ENCODE measurements around the gene GPX8.

Gene GPX8, protein sequence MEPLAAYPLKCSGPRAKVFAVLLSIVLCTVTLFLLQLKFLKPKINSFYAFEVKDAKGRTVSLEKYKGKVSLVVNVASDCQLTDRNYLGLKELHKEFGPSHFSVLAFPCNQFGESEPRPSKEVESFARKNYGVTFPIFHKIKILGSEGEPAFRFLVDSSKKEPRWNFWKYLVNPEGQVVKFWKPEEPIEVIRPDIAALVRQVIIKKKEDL

DNA sequence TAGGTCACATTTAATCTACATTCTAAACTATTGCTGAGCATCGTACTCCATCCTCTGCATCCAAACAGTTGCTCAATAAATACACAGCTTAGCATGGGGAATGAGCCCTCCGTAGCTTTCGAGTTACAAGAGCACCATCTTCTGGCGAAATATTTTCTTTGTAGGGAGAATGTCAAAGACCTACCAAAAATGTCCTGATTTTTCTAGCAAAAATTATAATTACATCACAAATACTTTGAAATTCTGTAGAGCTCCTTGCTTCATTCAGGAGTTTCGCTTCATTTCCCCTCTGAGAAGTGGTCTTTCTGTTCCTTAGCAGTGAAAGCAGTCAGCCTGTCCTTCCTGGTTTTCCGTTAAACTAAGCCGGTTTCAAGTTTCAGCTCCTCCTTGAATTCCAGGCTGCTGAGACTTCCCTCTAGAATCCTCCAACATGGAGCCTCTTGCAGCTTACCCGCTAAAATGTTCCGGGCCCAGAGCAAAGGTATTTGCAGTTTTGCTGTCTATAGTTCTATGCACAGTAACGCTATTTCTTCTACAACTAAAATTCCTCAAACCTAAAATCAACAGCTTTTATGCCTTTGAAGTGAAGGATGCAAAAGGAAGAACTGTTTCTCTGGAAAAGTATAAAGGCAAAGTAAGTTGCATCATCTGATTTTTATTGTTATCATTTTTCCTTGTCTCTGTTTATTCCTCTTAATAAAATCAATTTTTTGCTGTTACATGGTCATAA lies at the start of gene GPX8:
Gene GPX8, plus strand, starts transcription at position 409 of the 730 bp plus-strand sequence. Its CDS starts 22 bp downstream, at position 431.
- DNase-seq, result no peak

DNA sequence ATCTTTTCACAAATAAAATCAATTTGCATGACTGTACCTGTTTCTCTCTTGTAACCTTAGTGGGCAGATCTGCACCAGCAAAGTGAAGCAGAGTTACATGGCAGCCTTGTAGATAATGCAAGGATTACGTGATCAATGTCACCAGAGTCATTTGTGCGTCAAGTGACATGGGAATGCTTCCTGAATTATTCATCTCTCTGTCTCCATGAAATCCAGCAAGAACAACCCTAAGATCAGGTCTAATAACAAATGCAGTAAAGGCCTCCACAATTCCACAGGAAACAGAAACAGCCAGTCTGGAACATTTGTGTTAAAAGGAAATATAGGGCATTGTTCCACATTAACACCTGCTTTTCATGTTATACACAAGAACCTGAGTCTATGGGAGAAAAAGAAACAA lies 49.8 kb upstream of the GPX8 start:
- no peak for DNase-seq

DNA sequence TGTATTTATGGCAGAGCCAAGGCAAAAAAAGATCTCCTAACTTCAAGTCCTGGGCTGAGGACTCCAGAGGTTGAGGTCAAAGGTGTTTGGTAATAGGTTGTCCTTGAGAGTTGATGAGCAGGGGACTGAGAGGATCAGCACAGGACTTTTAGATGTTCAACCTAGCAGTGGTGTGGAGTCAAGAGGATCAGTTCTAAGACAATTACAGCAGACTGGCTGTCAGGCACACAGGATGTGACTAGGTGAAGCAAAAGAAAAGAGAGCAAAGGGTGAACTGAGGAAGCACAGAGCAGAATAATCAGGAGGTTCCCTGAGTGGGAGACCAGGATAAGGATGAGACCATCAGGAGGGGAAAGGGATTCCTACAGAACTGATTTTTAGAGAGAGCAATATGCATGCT lies 46.6 kb upstream of the GPX8 start:
- DNase-seq, result no peak

DNA sequence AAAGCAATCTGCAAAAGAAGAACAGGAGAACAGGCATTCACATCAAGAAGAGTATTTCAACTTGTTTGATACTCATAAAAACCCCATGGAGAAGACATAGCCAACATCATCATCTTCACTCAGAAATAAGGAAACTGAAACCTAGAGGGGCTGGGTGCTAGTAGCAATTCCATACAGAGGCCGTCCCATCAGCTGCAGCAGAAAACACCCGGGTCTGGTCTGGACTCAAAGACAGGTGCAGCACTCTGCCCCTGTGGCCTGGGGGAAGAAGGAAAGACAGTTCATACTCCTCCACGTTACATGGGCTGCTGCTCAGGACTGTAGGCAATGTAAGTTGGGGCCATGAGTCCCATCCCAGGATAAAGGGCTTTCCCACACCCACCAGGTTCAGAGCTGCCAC lies 45.9 kb upstream of the GPX8 start:
- no peak for DNase-seq

DNA sequence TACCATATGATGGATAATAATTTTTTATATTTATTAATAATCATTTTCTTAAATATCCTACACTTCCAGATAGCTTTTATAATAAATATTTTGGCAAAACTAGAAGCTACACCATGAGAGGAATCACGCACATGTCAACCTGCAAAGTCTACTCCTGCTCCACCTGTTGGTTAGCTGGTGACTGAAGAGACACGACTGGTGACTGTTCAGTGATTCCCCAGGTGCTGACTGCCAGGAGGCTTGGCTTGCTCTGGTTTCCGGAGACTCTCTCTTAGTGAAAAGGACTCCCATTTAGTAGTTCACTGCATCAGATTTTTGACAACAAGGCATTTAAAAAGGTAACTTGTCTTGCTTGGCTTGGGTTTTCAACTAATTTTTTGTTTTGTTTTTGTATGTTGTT lies 36.6 kb upstream of the GPX8 start:
- no peak for DNase-seq

DNA sequence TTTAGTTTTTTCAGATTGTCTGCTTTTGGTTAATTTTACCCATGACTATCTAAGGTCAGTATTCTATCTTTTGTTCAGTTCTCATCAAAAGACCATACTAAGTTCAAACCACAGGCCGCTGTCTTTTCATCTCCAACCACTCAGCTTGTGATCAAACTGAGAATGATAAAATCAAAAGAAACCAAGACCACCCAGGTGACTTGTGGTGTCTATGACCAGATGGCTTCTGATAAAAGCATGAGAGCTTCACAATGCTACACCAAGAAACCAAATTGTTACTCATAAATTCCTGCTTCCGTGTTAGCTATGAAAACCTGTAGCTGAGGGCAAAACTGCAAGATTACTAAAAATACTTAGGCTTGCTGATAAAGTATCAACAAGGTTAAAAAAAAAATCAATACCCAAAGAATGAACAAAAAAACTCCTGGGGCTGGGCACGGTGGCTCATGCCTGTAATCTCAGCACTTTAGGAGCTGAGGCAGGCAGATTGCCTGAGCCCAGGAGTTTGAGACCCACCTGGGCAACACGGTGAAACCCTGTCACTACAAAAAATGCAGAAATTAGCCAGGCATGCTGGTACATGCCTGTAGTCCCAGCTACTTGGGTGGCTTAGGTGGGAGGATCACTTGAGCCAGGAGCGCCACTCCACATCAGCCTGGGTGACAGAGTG lies 25.8 kb upstream of the GPX8 start:
- no peak for DNase-seq

DNA sequence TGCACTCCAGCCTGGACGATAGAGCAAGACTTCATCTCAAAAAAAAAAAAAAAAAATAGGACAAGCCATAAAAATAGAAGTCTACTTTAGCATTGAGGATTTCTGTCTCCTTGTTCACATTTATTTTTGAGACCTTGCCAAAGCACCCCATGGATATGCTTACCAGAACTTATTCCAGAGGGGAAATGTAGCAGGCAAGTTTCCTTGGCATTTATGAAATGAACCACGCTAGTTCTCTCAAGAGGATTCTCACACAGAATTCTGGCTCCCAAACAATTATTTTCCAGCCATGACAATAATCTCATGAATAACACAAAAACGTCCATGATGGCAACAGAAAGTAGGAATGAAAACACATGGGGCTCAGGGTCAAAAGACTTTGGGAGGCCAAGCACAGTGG lies 23.4 kb upstream of the GPX8 start:
- no peak for DNase-seq

DNA sequence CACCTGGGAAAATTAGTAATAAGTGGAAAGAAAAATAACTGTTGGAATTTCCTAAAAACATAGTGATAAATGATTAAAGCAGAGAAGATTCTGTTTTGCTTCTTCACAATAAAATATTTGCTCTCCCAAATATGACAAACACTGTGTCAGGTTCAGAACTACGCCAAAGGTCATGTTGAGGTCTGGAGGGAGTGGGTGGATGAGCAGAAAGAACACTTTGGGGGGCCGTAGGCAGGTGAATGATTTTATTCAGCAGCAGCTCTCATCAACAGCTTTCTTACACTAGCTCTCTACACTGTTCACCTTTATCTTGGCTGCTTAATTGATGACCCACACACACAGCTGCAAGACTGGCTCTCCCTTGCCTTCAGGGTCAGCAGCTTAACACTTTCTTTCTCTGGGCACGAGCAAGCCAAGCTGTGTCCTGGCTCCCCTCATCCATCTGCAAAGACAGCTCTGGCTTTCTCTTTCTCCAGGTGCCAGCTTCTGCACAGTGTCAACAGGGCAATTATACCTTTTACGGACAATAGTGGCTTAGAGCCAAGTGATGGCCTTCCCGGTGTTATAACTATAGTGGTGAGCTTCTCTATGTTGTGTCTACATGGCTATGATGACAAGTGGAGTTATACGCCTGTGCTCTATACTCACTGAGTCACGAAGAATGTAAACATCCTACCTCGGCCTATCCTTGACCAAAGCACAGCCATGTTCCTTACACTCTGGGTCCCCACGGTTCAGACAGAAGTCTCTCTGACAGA lies 18.9 kb upstream of the GPX8 start:
- DNase-seq, result no peak

DNA sequence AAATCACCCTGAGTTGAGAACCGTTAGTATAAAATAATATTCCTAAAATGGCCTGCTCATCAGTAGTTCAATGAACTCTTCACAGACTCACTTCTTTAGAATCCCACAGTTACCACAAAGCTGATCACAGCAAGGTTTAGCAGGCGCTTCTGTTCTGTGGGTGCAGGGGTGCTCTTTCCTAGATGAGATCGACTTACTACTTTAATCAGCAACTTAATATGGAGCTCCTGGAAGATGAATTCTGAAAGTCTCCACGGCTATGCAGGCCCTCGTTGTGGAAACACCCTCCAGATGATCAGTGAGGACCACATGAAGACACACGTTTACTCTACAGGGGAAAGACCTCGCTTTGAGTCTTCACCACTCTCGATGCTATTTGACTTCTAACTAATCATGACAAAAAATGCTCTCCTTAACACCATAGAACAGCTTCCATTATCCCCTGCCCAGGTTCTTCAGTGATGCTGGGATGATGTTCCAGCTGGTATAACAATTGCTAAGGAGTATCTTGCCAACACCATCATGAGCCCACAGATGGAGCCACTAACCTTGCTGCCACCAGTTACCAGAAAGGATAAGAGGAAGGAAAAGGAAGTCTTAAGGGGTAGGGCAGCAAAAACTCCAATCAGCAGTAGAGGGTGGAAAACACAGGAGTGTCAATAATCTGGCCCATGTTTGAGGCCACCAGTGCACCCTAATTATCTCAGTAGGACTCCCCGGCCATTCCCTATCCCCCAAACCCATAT lies 17.9 kb upstream of the GPX8 start:
- no peak for DNase-seq

DNA sequence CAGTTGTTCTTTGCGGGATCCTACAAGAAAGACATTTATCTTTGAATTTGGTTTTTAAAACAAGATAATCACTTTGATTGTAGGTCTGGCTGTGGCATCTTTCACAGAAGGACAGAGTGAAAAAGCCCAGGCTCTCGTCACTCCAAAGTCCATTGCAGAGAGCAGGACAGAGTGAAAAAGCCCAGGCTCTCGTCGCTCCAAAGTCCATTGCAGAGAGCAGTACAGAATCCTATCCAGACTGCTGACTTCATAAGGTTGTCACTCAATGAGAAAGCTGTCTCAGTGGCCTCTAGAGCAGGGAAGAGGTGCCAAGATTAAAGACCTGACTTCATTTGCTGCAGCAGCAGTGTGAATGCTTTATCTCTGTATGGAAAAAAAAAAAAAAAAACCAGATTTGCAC lies 16.3 kb upstream of the GPX8 start:
- no peak for DNase-seq

DNA sequence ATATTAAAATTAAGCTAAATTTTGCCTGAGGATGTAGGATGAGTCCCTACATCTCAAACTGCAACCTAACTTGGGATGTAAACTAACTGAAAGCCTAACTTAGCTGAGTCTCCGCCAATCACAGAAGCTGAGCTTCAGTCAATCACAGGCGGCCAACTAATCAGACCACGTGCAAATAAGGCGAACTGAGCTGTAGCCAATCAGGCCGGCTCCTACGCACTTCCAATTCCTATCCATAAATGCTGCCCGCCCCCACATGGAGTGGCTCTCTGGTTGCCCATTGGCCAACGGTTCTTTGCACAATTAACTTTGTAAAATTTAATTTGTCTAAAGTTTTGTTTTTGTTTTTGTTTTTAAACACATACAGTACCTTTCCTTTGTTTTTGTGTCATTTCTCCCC lies 13.9 kb upstream of the GPX8 start:
- DNase-seq, result no peak

DNA sequence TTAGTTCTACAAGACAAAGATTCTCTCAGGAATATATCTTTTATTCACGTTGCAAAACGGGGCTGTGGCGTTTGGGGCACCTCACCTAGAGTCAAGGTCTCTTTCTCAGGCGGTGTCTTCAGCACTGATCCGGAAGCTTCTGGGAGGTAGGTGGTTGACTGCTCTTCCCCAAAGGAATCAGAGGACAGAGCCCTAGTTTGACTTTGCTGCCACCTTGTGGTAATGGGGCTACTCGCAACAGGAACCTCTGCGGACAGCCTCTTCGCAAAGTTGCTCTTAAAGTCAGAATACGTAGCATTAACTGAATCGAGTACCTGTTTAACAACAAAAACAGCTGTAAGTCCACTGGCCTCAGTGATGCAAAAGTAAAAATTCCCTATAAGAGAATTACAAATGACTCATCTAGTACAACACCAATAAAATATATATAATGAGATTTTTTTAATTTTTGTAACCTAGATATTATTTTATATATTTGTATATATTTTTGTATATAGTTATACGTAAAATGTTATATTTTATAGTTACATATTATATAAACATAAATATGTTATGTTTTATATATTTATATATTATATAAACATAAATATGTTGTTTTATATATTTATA lies 13.3 kb upstream of the GPX8 start:
- peak; percentile 27 for DNase-seq

DNA sequence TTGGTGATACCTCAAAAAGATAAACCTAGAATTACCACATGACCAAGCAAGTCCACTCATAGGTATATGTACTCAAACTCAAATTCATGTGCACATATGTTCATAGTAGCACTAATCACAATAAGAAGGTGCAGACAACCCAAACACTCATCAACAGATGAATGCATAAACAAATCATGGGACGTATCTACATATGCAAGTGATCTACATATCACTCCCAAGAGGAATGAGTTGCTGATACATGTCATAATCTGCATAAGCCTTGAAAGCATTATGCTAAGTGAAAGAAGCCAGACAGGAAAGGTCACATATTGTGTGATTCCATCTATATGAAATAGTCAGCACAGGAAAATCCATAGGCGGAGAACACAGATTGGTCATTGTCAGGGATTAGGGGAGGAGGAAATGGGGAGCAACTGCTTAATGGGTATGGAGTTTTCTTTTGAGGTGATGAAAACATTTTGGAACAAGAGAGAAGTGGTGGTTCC lies 10.6 kb upstream of the GPX8 start:
- no peak for DNase-seq

DNA sequence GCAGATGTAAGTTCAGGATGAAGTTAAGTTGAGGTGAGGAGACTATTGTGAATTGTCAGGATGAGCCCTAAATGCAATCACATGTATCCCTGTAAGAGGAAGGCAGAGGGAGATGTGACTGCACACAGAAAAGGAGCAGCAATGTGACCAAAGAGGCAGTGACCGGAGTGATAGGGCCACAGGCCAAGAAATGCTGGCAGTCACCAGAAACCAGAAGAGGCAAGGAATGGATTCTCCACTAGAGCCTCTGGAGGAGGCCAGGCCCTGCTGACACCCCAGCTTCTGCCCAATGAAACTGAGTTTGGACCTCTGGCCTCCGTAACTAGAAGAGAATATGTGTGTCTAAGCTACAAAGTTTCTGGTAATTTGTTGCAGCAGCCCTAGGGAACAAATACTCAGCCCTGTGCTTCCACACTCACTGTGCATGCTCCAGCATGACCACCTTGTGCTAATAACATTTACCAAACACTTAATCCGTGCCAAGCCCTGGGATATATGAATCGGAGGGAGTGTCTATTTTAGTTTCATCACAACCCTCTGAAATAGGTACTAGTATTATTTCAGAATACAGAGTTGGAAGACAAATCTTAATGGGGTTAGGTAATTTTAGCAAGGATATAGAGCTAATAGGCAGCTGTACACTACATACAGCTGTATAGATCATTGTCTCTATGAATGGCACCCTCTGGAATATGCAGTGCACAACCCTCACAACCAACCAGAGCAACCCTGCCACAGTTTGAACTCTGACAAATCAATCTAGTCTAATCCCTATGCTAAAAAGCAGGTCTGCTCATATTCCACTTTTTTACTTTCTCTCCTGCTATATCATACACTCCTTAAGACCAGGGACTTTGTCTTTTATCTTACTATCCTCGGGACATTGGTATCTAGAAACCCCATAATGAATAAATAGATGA lies 7.8 kb upstream of the GPX8 start:
- DNase-seq, result no peak

DNA sequence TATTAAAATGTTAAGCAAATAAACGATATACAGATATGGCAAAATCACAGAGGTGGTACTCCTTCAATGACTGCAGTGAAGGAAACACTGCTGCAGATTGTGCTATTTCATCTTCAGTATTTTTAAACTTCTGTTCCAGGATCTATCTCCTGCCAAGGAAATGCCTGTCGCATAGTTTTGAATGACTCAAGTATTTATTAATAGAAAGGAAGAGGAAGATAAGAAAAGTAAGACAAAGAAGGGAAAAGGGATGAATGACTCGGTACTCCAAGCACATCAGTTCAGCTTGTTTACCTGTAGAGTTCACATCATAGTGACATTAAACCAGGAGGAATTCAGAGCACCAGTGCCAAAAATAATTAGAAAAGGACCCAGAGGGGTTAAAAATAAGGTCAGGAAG lies 5.1 kb upstream of the GPX8 start:
- DNase-seq, result no peak

DNA sequence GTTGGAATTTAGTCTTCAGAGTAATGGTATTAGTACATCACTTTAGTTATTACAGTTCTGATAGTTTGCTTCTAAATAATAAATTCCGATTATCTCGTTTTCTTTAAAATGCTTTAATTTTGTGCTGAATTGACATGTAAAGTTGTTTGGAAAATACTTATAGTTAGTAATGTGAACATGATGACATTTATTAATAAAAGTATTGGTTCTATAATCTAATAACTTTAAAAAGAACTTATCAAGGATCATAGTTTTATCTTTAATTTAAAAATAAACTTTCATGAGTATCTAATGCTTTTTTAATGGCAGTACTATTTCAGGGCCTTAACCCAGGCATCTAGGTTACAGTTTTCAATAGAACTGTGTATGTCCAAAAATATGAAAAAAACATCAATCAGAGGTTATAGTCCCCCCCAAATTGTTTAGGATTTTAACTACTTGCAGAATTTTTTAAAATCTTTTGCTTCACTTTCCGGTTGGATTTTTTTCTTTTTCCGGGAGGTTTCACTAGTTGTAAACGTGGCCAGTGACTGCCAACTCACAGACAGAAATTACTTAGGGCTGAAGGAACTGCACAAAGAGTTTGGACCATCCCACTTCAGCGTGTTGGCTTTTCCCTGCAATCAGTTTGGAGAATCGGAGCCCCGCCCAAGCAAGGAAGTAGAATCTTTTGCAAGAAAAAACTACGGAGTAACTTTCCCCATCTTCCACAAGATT lies 680 bp downstream of the GPX8 start:
- DNase-seq, result no peak

DNA sequence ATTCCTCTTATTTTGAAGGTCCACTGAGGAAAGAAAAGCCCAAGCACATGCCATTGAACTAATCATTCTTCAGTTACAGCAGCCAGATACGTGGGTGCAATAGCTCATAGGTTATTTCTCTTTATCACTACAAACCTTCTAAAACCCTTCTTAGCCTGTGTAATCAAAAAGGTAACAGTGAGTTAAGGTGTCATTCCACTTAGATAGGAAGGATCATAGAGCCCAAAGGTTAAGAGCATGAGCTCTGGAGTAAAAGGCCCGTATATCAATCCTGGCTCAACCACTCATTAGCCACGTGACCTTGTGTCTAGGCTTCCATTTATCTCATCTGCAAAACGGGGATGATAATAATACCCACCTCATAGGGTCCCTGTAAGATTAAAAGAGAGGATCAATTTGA lies 2.7 kb downstream of the GPX8 start:
- DNase-seq, result no peak

DNA sequence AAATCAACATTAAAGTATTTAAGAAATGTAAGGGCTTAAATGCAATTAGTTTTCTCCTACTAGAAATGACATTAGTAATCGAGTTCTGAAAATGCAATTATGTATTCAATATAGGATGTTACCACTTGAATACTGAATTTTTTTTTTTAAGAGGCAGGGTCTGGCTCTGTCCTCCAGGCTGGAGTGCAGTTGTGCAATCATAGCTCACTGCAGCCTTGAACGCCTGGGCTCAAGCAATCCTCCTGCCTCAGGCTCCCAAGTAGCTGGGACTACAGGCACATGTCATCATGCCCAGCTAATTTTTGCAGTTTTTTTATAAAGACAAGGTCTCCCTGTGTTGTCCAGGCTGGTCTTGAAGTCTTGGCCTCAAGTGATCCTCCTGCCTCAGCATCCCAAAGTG lies 11.5 kb downstream of the GPX8 start:
- no peak for DNase-seq

DNA sequence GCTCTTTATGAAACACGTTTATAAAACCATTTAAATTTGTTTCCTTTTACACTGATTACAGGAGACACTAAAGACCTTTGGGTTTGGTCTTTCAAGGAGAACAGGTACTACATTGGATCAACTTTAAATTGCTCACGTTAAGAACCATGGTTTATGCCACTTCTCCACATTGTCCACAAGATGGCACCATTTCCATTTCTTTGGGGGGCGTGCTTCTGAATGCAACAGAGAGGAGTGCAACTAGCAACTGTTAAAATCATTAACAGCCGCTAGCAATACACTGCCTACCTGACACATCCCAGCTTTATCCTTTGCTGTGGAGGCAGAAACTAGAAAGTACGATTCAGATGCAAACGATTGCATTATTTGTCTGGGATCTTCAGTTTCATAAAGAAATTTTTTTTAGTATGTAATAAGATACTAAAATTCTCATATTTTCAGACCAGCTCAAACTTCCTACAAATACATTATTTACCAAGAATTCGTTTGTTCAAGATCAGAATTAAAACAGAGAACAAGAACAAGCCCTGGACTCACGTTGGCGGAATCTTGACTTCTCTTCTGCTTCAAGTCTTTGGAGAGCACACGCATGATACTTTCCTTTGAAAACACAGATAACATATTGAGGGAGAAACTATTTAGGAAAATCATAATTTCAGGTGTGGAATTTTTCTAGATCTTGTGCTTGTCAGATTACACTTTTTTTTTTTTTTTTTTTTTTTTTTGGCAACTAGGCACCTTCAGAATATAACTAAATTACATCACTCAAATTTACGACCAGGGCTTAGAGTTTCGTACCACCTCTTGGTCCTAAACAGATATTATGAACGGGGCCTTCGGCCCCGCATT lies 12.3 kb downstream of the GPX8 start:
- peak; percentile 45 for DNase-seq

Measured in DMS79 (cell line).